ENCODE results near the gene RB1. TPM values are rescaled to one million over a fixed set of nuclear protein-coding genes. Genes with fewer than 3 reads are reported as not detected.

The RB1 gene
- total RNA-seq, 3 donors from 2014 or later (not counting 1 experiment from before 2014, with no cell fraction given): 25.5 to 28.3 (median 26.9) TPM

DNA sequence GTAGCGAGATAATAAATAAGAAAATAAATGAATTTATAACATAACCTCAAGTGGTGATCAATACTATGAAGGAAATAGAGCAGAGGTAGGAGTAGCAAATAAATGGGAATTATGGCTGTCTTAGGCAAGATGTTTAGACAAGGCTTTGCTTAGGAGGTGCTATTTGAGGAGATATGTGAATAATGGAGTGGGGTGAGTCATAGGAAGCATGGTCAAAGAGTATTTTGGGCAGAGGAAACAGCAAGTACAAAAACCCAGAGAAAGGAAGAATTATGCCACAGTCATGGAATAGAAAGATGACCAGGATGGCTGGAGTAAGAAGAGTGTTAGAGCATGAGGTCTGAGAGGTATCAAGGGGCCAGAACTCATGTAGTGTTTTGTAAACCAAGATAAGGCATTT lies 142.9 kb downstream of the RB1 start:
- H3K4me3 Mint-ChIP-seq: no peak overlapping the region
- peaks cover 11 to 21% of the 10 kb centered on the region in 2 donors for H3K4me1 Mint-ChIP-seq
- H3K9me3 Mint-ChIP-seq: peaks cover 0 to 8% of the 10 kb centered on the region in 2 donors
- no peak overlapping the region for H3K27ac Mint-ChIP-seq
- Histone ChIP-seq H3K9me3 (ENCODE audit: control insufficient read depth, insufficient read depth, low read length) (peaks cover 2% of the 10 kb centered on the region), H3K4me1 (ENCODE audit: control insufficient read depth, insufficient read depth, low read length) (peaks cover 4% of the 10 kb centered on the region), H3K4me3 (ENCODE audit: low read length) (no peak overlapping the region), H3K27ac (ENCODE audit: low read length) (no peak overlapping the region), H3K27me3 (ENCODE audit: control insufficient read depth, insufficient read depth, low read length) (no peaks in the 10 kb centered on the region), H3K36me3 (ENCODE audit: control insufficient read depth, insufficient read depth, low read length) (no peaks in the 10 kb centered on the region)
- H3K36me3 Mint-ChIP-seq: peaks cover 12% of the 10 kb centered on the region
- no peaks in the 10 kb centered on the region for H3K27me3 Mint-ChIP-seq (ENCODE audit: low read depth in 2 of 2)
- no peak for TF ChIP-seq CTCF (IDR thresholded peaks at IDR 0.05)
- WGBS (ENCODE audit: insufficient coverage): no CpG with 5 or more reads among the region's 1 CpG
- ATAC-seq (peak in 2 of 3 donors; percentile 44 to 59), DNase-seq (no peak)
- intact Hi-C loops (cut with micrococcal nuclease): loop anchor here (5.0 kb wide), 1 partner anchor 34 kb away; the partner anchor contains the start of gene LPAR6

DNA sequence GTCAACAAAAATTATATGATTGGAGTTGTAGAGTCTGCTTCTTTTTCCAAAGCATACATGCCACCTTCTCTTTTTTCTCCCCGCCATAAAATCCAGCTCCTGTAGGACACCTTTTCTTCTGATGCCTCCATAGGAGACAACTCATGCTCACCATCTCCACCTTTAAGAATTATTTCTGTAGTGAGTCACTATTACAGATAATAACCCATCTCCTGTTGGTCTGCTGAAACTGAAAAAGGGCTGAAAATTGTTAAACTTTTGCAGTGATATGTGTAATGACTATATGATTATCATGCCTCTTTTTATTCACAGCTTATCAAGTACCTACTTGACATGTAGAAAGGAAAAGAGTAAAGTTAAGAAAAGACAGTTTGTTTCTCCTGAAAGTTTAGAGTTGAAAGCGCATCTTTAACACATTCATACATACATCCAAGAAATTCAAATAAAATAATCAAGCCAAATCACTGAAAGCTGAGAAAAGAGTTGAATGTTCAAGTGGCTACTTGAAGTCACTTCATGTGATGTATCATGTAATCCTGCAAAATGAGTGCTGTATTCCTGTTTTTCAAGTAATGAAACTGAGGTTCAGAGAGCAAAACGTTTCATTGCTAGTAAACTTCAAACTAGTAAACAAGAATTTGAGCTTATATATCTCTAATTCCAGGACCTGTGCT lies 144.9 kb downstream of the RB1 start:
- peak overlapping the region; percentile 67 to 74 for H3K27ac Mint-ChIP-seq
- TF ChIP-seq CTCF (IDR thresholded peaks at IDR 0.05): no peak
- no peaks in the 10 kb centered on the region for H3K27me3 Mint-ChIP-seq (ENCODE audit: low read depth in 2 of 2)
- Histone ChIP-seq H3K27me3 (ENCODE audit: control insufficient read depth, insufficient read depth, low read length) (no peaks in the 10 kb centered on the region), H3K36me3 (ENCODE audit: control insufficient read depth, insufficient read depth, low read length) (peaks cover 4% of the 10 kb centered on the region), H3K4me1 (ENCODE audit: control insufficient read depth, insufficient read depth, low read length) (peaks cover 4% of the 10 kb centered on the region), H3K9me3 (ENCODE audit: control insufficient read depth, insufficient read depth, low read length) (peaks cover 2% of the 10 kb centered on the region), H3K4me3 (ENCODE audit: low read length) (no peak overlapping the region), H3K27ac (ENCODE audit: low read length) (no peak overlapping the region)
- peaks cover 24% of the 10 kb centered on the region for H3K36me3 Mint-ChIP-seq
- ATAC-seq (peak in 1 of 3 donors; percentile 30), DNase-seq (no peak)
- H3K4me1 Mint-ChIP-seq: peaks cover 11 to 25% of the 10 kb centered on the region in 2 donors
- peak overlapping the region; percentile 38 for H3K4me3 Mint-ChIP-seq
- WGBS (ENCODE audit: insufficient coverage): 64% methylated on average over 2 of the region's 3 CpGs
- H3K9me3 Mint-ChIP-seq: peaks cover 5 to 8% of the 10 kb centered on the region in 2 donors
- intact Hi-C loops (cut with micrococcal nuclease): loop anchor here (5.0 kb wide), 1 partner anchor 36 kb away; the partner anchor contains the start of gene LPAR6

- TF ChIP-seq CTCF (IDR thresholded peaks at IDR 0.05): no peak
- peaks cover 4% of the 10 kb centered on the region for H3K4me1 ChIP-seq (ENCODE audit: control insufficient read depth, insufficient read depth, low read length)
- H3K4me3 ChIP-seq (ENCODE audit: low read length): no peak overlapping the region
- Mint-ChIP-seq H3K4me1 (peaks cover 11 to 26% of the 10 kb centered on the region in 2 donors), H3K4me3 (peak overlapping the region; percentile 80), H3K27ac (peak overlapping the region; percentile 67 to 74), H3K9me3 (peaks cover 5 to 8% of the 10 kb centered on the region in 2 donors), H3K36me3 (peaks cover 24% of the 10 kb centered on the region), H3K27me3 (ENCODE audit: low read depth in 2 of 2) (no peaks in the 10 kb centered on the region)
- H3K27me3 ChIP-seq (ENCODE audit: control insufficient read depth, insufficient read depth, low read length): no peaks in the 10 kb centered on the region
- ATAC-seq (peak in 1 of 3 donors; percentile 48), DNase-seq (no peak)
- 17% methylated on average over 1 of the region's 6 CpGs for WGBS (ENCODE audit: insufficient coverage)
- peaks cover 8% of the 10 kb centered on the region for H3K36me3 ChIP-seq (ENCODE audit: control insufficient read depth, insufficient read depth, low read length)
- peaks cover 2% of the 10 kb centered on the region for H3K9me3 ChIP-seq (ENCODE audit: control insufficient read depth, insufficient read depth, low read length)
- intact Hi-C loops (cut with micrococcal nuclease): loop anchor here (5.0 kb wide), 1 partner anchor 37 kb away; the partner anchor contains the start of gene LPAR6
- H3K27ac ChIP-seq (ENCODE audit: low read length): peak overlapping the region; percentile 31
Measured at GRCh38 chr13:48448959-48449614, 145.5 kb downstream of the RB1 start.

Data from natural killer cell (primary cell).